HG02763 (cell line): ENCODE data around the gene S100A12.

Experiments used
- ATAC-seq: cut with Tn5 transposase; IDR thresholded peaks from one replicate; pipeline ENCODE4 v1.9.1; 2021; ENCODE audit warnings: mild to moderate bottlenecking, moderate library complexity; ENCODE audit not compliant: unreplicated experiment

The S100A12 gene

GRCh38 chr1:153370146-153370545, 5.3 kb downstream of the S100A12 start:
- ATAC-seq = no peak

GRCh38 chr1:153368495-153368894, 6.9 kb downstream of the S100A12 start:
- ATAC-seq = no peak

DNA sequence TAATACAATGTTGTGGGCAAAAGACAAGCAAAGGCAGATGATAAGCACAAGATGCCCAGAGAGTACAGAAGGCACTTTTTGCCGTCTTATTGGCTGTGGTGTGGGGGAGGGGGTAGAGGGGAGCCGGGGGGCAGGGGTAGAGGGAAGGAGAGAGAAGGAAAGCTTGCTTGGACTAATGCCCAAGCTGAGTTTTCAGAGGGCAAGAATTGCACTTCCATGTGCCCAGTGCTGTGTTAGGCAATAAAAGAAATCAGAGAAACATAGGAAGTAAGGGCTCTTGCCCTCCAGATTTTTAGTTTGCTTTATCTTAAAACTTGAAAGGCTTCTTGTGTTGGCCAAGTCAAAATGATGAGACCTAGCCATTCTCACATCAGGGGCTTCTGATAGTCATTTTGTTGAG, 8.3 kb downstream of the S100A12 start:
- no peak for ATAC-seq

DNA sequence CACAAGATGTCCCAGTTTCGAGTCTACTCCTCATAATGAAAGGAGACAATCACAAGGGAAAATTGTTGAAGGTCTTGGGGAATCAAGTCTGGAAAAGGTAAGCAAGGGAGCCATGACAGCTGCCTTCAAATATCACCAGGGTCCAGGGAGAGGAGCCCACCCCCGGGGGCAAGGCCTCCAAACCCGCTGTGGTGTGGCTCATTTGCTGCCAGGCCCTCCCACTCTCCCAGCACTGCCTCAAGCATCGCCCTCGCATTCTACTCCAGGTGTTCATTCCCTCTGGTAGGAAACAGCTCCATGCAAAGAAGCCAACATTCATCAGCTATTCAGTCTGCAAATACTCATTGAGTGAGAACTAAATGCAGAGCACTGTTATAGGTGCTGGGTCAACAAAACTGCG, 9.2 kb downstream of the S100A12 start:
- no peak for ATAC-seq

DNA sequence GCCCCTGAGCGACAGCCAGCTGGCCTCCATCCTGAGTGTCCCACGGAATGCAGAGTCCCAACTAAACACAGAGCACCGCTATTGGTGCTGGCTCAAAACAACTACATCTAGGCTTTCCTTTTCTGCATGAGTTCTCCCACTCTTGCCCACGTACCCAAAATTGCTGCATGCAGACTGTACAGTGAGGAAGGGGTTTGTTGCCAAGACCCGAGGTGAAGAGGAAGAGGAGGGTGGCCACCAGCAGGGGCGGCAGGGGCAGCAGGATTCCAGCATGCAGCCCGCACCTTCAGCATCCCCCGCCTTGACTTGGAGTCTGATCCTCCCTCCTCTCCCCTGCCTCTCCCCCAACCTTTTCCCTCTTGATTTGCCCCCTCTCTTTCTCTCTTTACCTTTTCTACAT, 9.7 kb downstream of the S100A12 start:
- ATAC-seq = no peak

- no peak for ATAC-seq
These were observed 10.4 kb downstream of the S100A12 start for GRCh38 chr1:153364766-153365666.

DNA sequence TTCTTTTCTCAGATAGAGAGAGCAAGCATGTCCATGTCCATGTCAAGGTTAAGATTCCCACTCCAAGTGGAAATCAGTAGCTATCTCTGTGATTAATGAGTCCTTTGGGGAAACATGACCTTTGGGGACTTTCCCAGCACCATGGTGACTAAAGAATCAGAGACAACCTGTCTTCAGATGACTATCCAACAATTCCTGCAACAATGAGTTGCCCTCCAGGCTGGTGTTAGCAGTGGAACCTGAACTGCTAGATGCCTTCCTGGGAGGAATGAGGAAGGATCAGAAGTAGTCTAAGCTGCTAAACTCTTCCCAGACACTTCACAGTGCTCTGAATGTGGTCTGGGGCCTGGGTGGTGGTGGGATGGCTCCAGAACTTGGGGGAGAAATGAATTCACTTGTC, 11.3 kb downstream of the S100A12 start:
- ATAC-seq = no peak

GRCh38 chr1:153363641-153364040, 11.8 kb downstream of the S100A12 start:
- ATAC-seq = no peak

DNA sequence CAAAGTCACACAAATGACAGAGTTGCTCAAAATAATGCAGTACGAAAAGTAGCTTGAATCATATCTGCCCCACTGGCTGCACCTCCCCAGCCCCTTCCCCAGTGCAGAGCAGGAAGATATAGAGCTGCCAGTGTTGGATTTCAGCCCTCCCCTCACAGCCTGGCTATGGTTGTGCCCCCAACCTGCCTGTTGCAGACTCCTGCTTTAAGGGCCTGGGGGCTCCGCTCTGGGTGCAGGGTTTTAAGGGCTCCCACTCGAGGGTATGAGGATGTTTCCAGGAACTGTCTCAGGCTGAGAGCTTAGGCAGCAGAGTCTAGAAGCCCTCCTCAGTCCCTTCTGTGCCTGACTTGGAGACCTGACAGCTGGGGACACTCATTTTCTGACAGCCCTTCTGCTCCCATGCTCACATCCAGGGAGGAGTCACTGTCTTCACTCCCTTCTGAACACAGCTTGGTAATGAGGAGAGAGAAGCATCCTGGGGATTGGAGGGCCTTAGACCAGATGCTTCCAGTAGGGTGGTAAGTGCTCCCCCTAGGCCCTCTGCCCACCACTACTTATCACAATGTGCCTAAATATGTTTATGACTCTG, 13.1 kb downstream of the S100A12 start:
- ATAC-seq = no peak

- ATAC-seq = no peak
These were observed 13.8 kb downstream of the S100A12 start for GRCh38 chr1:153361480-153362109.

- ATAC-seq = no peak
These were observed 14.6 kb downstream of the S100A12 start for GRCh38 chr1:153360592-153361479.

- ATAC-seq = no peak
These were observed 15.2 kb downstream of the S100A12 start for GRCh38 chr1:153360190-153360589.

DNA sequence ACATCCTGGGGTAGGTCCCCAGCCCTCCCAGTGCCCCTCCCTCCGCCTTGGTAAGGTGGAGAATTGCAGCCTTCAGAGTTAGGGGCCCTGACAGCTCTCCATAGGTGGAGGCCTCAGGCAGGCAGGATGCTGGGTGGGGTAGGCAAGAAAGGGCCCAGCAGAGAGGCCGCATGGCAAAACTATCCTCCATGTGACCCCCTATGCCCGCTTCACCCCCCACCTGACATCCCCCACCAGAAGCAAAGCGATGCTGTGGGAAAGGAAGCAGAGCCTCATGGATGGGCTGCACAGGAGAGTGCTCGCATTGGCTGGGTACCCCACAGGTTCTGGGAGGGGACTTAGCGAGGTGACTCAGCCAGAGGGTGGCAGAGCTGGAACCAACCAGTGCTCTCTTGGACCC, 16.2 kb downstream of the S100A12 start:
- no peak for ATAC-seq

DNA sequence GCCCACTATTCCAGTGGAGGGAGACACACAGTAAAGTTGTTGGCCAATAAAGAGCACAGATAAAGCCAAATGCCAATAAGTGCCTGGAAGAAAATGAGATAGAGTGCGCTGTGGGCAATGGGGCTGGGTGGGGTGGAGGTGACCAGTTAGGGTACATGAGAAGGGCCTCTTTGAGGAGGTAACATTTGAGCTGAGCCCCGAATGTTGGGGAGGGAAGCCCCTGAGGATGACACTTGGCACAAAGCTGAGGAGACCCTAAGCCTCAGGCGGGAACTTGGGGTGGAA, 16.8 kb downstream of the S100A12 start:
- ATAC-seq = no peak

DNA sequence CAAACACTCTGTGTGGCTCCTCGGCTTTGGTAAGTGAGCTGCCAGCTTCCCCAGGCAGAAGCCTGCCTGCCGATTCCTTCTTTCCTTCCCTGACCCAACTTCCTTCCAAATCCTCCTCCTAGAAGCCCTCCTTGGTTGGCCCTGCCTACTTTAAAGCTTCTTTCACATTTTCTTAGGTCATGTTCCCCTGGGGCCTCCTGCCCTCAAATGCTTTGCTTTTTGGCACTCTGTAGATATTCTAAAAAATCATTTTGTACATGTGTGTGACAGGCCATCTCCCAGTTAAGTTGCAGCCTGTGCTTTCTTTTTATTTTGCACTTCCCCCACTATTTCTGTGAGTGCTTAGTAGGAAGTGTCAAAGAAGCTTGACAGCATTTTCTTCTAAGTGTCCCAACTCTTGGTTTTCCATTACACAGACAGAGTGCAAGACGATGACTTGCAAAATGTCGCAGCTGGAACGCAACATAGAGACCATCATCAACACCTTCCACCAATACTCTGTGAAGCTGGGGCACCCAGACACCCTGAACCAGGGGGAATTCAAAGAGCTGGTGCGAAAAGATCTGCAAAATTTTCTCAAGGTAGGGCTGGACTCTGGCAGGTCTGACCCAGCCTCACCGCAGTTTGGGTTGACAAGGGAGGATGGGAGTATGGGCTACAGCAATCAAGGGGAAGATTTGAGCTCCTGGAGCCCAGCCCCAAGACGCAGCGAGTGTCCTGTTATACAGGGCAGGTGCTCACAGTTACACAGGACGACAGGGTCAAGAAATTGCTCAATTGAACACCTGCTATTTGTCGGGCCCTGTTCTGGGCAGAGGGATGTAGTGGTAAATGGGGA, 17.3 kb downstream of the S100A12 start, which contains the start of gene S100A9:
Gene S100A9 (plus strand): TSS at position 2 of the 838 bp plus-strand sequence. CDS start 430 bp downstream, at position 432.
- no peak for ATAC-seq

GRCh38 chr1:153357076-153357852, 18.2 kb downstream of the S100A12 start:
- no peak for ATAC-seq

- no peak for ATAC-seq
These were observed 18.9 kb downstream of the S100A12 start for GRCh38 chr1:153356392-153357075.

DNA sequence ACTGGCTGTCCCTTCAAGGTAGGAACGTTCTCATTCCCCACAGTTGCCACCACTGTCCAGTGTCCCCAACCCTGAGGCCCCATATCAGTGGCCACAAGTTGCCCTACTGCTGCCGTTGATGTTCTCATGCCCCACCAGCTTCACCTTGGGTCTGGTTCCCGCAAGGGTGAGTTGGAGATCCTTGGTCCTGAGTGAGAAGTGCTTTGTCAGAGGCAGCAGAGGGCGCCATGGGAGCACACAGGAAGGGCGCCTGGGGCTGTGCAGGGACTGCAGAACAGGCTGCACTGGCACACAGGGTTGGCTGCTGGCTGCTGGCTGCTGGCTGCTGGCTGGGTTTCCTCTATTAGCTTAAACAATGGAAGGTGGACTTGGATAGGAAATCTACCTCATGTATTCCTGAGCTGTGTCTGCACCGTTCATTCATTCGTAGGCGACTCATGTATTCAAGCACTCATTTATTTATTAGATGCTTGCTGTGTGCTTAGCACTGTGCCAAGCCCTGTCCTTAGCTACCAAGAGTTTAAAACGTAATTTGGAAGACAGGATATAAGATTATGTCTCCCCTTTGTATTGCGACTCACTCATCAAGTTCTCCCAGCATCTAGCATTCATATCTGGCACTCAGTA, 19.9 kb downstream of the S100A12 start:
- no peak for ATAC-seq
